MG63 (cell line): ENCODE data around the gene PDGFB. TPM values are rescaled to one million over a fixed set of nuclear protein-coding genes. Genes with fewer than 3 reads are reported as not detected.

ENCODE experiments used
- DNase-seq: peaks from one replicate; pipeline ENCODE4 v3.0.0-alpha.2; 2020
- H3K27me3 ChIP-seq: fragments of 250-450 bp; sonication (Bioruptor Pico); 2 replicates; pipeline ENCODE4 v1.5.1; 2020; ENCODE audit warnings: mild to moderate bottlenecking, moderate library complexity
- H3K36me3 ChIP-seq: fragments of 250-450 bp; sonication (Bioruptor Pico); 2 replicates; pipeline ENCODE4 v1.5.1; 2020; ENCODE audit warnings: mild to moderate bottlenecking, moderate library complexity
- H3K4me3 ChIP-seq: fragments of 250-450 bp; sonication (Bioruptor Pico); 2 replicates; pipeline ENCODE4 v1.5.1; 2020; ENCODE audit warnings: mild to moderate bottlenecking, moderate library complexity
- H3K9me3 ChIP-seq: fragments of 250-450 bp; sonication (Bioruptor Pico); 2 replicates; pipeline ENCODE4 v1.5.1; 2020; ENCODE audit warnings: mild to moderate bottlenecking, moderate library complexity
- total RNA-seq: library from RNA; depleted of rRNA; stranded (reverse); fragments of >200 nt; shearing (Covaris generic); gene quantifications from 2 replicates; pipeline ENCODE4 v1.2.3, GENCODE V29; 2014; ENCODE audit warnings: low replicate concordance

The PDGFB gene
- total RNA-seq, 1 experiment from 2014 or later: 0.13 TPM

DNA sequence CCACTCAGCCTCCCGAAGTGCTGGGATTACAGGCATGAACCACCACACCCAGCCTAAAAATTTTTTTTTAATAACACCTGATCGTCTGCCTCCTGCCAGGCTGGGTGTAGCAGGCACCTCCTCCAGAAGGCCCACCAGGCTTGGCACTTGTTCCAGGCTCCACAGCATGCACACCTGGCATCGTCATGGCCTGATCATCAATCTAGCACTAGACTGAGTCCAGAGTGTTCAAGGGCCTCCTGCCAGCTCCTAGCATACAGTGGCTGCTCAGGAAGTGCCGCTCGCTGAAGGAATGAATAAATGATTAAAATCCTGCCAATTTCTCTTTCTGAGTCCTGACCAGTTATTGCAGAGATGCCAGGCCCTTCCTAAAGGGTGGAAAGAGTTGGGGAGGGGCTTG is 3.5 kb upstream of the PDGFB start:
- Histone ChIP-seq H3K27me3 (peaks cover 8% of the 10 kb centered on the region), H3K9me3 (no peaks in the 10 kb centered on the region), H3K36me3 (no peaks in the 10 kb centered on the region), H3K4me3 (no peak overlapping the region)
- peak; percentile 69 for DNase-seq

DNA sequence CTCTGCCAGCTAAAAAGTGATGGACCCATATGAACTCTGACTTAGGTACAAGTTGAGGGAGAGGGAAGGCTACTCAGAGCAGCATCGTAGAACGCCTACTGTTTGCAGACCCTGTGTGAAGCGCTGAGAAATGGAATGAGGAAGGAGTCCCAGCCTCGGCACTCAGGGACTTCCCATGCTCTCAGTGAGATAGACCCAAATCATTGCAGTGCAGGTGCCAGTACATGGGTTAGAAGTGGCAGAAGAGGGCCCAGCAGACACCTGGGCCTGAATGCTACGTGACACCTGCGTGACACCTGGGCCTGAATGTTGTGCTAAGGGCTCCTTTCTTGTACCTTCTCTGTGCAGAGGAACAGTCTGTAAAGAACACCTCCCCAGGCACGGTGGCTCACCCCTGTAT is 2.6 kb upstream of the PDGFB start:
- Histone ChIP-seq H3K27me3 (peaks cover 14% of the 10 kb centered on the region), H3K4me3 (no peak overlapping the region), H3K9me3 (no peaks in the 10 kb centered on the region), H3K36me3 (no peaks in the 10 kb centered on the region)
- no peak for DNase-seq

DNA sequence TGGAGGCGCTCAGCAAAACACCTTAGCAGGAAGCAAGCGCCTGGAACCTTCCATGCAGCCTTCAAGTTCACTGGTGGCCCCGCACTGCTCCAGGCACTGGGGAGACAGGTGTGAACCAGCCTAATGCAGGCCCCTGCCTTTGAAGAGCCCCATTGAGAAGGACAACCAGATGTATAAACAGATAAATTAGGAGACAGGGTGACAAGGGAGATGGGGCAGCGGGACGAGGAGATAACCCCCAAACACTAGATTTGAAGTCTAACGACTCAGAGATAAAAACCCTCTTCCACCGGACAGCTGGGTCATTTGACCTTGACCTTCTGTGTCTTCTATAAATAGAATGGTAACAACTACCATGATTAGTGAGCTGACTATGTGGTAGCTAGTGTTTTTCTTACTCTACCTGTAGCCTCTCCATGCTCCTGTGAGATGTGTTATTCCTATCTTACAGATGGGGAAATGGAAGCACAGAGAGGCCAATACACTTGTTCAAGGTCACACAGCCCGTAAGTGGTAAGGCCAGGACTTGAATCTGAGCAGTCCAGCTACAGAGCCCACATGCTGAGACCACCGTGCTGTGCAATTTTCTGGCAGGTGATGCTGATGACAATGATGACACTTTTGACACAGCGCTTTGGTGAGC is 2.0 kb upstream of the PDGFB start:
- no peaks in the 10 kb centered on the region for H3K36me3 ChIP-seq
- DNase-seq: no peak
- no peak overlapping the region for H3K4me3 ChIP-seq
- no peaks in the 10 kb centered on the region for H3K9me3 ChIP-seq
- H3K27me3 ChIP-seq: peaks cover 14% of the 10 kb centered on the region

DNA sequence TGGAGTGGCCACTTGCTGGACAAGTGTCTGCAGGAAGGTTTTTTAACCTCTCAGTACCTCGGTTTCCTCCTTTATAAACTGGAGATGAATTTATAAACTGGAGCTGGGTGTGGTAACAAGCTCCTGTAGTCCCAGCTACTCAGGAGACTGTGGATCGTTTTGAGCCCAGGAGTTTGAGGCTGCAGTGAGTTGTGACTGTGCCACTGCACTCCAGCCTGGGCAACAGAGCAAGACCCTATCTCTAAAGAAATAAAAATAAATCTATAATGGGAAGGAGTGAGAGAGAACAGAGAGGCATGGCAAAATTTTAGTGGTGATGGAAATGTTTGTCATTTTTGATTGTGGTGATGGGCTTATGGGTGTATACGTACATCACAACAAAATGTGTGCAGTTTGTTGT is 1.4 kb upstream of the PDGFB start:
- no peak for DNase-seq
- Histone ChIP-seq H3K4me3 (no peak overlapping the region), H3K27me3 (peaks cover 14% of the 10 kb centered on the region), H3K36me3 (no peaks in the 10 kb centered on the region), H3K9me3 (no peaks in the 10 kb centered on the region)

DNA sequence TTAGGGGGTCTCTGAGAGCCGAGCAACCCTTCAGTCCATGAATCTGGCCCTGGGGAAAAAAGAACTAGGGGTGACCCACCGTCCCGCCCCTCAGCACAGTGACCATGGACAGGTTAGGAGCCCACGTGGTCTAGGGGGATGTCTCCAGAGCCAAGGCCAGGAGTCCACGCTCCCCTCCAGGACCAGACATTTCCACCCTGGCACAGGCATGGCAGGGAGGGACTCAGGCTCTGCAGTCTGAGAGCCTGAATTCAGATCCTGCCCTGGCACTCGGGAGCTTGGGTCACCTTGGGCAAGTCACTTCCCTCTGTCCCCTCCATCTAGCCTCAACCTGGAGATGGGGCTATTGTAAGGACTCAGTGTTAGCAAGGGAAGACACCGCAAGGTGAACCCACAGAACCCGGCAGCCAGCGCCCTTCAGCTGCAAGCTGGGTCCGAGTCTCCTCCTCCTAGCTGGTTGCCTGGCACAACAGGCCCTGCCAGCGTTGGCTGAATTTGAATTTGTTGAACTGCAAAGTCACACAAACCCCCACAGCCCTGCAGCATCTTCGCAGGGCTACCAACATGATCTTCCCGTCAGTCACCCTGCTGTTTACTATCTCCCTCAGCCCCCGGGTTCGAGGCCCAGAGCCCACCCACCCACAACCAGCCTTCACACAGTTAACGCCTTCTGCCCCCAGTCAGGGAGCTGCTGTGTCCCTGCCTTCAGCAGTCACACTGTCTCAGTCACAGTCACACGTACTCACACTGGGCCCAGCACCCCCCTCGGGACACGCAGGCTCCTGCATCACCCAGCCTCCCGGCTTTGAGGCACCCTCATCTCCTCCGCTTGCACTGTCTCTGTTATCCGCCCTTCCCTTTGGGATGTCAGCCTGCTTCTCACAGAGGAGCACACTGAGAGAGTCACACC is 603 bp upstream of the PDGFB start:
- Histone ChIP-seq H3K4me3 (no peak overlapping the region), H3K9me3 (no peaks in the 10 kb centered on the region), H3K27me3 (peaks cover 14% of the 10 kb centered on the region), H3K36me3 (no peaks in the 10 kb centered on the region)
- DNase-seq: no peak

DNA sequence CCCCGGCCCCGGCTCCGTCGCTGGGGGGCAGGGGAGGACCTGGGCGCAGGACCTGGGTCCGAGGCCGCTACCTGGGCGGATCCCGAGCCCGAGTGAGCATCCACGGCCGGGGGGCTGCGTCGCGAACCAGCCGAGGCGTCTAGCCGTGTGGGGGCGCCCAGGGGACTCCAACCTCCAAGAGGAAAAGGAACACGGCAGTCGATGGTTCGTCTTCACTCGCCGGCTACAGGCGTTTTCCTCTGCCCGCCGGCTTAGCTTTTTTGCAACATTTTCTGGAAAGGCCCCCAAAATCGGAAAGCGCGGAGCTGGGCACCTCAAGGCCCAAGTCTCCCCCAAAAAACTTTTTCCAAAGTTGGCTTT is 666 bp downstream of the PDGFB start:
- DNase-seq: no peak
- no peaks in the 10 kb centered on the region for H3K9me3 ChIP-seq
- H3K27me3 ChIP-seq: peaks cover 14% of the 10 kb centered on the region
- peak overlapping the region; percentile 24 for H3K4me3 ChIP-seq
- H3K36me3 ChIP-seq: no peaks in the 10 kb centered on the region

DNA sequence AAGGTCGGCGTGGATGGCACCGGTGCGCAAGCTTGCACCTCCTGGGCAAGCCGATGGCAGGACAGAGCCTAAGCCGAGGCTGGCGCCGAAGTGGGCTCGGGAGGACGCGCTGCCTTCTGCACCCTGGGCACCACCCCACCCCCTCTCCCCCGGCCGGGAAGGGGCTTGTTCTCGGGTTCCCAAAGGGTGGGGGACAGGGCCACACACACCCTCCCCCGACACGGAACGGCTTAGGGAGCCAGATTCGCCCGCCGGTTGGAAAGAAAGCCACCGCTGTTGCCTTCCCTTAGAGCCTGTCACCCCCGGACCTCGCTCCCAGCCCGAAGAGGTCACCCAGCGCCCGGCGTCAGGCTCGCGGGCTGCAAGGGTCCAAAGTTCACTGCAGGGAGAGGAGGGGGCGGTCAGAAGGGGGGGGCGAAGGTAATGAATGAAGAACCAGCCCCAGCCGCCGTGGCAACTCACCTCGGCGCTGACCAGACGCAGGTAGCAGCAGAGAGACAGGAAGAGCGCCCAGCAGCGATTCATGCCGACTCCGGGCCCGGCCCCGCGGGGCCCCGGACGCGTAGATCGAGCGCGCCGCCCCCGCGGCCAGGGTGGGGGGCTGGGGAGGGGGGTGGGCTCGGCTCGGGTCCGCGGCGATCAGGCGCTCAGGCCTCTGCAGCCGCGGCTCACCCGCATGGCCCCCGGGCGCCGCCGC is 1.2 kb downstream of the PDGFB start:
- H3K4me3 ChIP-seq: peak overlapping the region; percentile 16
- DNase-seq: no peak
- H3K27me3 ChIP-seq: peaks cover 14% of the 10 kb centered on the region
- no peaks in the 10 kb centered on the region for H3K9me3 ChIP-seq
- H3K36me3 ChIP-seq: no peaks in the 10 kb centered on the region

DNA sequence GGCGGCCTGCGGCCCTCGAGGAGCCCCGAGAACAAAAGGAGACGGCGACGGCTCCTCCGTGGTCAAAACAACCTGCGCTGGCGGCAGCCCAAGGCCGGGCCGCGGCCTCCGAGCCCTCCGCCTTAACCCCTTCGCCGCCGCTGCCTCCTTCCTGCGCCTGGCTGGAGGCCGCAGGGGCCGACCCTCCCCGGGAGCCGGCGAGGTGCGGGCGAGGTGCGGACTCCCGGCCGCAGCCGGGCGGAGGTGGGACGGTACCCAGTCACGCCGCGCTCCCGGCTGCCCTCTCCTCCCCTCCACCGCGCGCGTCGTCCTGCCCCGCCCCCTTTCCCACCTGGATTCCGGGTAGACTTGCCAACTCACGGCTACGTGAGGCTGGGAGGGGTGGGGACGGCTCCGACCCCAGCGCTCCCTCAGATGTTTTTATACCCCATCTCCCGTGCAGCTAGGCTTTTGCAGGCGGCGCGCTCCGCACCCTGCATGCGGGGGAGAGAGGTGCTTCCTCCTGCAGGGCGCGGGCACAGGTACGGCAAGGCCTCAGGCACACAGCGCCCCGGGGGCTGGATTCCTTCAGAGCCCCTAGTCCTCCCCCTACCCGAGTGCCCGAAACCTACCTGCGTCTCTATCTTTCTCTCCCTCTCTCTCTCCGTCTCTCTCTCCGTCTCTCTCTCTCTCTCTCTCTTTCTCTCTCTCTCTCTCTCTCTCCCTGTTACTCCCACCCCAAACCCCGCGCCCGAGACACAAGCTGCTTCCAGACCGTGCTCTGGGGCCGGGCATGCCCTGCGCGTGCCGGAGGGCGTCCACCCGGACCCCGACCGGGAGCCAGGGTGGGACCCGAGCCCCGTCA is 2.0 kb downstream of the PDGFB start:
- DNase-seq: no peak
- no peaks in the 10 kb centered on the region for H3K9me3 ChIP-seq
- peak overlapping the region; percentile 16; the same call in 1 of the 2 replicates for H3K4me3 ChIP-seq
- no peaks in the 10 kb centered on the region for H3K36me3 ChIP-seq
- H3K27me3 ChIP-seq: peaks cover 14% of the 10 kb centered on the region

DNA sequence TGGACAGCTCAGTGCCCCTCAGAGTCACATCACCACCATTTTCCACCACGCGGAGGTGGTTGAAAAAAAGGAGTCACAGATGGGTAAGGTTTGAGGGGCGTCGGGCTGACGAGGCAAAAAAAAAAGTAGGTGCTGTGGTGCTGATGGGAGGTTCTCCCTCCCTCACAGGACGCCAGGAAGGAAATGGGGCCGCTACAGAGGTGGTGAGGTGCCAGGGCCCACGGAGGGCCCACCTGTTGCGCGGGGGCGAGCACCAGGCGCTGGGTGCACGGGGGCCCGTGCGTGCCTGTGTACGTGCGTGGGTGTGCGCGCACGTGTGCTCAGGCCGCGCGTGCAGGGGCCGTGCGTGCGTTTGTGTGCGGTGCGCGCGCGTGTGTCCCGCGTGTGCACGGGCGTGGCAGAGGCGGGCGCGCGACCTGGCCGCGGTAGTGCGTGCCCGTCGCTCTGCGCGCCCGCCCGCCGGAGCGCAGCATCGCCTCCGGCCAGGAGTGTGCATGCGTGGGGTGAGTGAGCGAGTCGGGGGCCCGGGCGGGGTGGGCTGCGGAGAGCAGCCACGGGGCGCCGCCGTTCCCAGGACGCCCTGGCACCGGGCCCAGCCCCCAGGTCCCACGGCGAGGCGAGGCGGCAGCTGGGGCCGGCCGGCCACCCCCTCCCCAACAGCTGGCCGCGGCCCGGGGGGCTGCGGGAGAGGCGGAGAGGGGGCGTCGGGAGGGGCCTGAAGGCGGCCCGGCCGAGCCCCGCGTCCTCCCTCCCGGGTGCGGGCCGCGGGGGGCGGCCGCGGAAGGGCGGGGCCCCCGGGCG is 2.8 kb downstream of the PDGFB start:
- Histone ChIP-seq H3K36me3 (no peaks in the 10 kb centered on the region), H3K4me3 (no peak overlapping the region), H3K27me3 (peaks cover 14% of the 10 kb centered on the region), H3K9me3 (no peaks in the 10 kb centered on the region)
- DNase-seq: no peak

DNA sequence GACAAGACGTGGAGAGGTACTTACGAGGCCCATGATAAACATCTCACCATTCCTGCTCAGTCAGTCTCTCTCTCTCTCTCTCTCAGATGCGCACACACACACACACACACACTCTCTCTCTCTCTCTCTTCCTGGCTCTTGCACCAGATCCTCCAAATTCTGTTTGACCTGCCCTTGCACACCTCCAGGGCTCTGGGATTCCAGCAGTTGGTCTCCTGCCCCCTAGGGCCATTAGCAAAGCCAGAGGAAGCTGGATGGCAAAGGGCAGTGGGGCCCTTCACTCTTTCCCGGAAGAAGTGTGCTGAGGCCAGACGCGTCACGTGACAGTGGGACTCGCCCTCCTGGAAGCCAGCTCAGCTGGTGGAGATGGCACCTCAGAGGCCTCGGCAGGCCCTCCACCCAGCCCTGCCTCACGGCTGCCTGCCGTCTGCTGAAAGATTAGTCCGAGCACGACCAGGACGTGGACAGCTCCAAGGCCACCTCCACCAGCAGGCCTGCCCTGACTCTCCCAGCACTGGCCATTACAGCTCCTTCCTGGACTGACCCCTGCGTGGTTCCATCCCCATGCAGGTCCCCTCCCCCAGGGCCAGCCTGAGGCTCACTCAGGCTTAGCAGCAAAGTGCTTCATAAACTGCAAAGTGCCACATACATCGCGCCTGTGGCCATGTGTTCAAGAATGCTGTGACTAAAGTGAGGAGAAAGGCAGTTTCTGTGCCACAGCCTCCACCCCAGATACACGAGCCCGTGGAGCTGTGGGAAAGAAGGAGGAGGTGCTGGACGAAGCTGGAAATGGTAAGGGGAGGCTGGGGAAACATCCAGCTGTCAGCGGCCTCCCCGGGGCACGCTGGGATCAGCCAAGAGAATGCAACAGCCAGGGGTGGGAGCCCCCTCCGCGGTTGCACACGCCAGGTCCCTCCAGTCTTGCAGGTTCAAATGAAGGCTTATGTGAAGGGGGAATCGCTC is 3.7 kb downstream of the PDGFB start:
- no peak for DNase-seq
- Histone ChIP-seq H3K27me3 (peaks cover 14% of the 10 kb centered on the region), H3K4me3 (no peak overlapping the region), H3K36me3 (no peaks in the 10 kb centered on the region), H3K9me3 (no peaks in the 10 kb centered on the region)

DNA sequence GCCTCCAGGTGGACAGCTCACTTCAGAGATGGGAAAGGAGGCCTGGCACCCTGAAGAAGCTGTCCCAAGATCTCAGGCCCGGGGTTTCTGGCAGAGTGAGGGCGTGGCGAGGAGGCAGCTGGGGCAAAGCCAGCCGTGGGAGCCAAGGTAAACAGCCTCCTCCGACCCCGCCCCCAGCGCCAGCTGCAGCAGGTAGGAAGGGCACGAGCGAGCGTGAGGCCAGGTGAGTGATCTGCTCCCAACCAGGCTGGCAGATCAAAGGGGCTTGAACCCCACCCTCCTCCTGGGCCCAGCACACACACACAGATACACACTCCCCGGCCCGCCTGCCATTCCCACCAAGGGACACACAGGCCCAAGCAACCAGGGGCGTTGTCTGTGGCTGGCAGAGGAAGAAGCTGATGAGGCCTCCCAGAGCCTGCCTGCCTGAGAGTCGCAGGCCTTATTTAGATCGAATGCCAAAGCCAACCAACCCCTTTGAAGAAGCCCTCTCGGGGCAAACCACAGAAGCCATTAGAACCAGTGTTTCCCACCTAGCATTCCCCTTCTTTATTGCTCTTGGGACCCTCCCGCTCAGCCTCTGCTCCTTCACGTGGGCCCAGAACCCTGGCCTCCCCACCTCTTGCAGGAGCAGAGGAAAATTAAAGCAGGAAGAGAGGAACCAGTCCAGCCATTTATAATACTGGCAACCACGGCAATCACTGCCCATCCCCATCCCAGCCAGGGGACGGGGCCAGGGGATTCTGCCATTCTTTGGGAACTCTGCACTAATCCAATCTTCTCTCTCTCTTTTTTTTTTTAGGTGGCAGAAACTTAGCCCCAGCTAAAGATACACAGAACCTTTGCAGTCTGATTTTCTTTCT is 5.0 kb downstream of the PDGFB start:
- Histone ChIP-seq H3K4me3 (no peak overlapping the region), H3K27me3 (peaks cover 14% of the 10 kb centered on the region), H3K36me3 (no peaks in the 10 kb centered on the region), H3K9me3 (no peaks in the 10 kb centered on the region)
- no peak for DNase-seq

DNA sequence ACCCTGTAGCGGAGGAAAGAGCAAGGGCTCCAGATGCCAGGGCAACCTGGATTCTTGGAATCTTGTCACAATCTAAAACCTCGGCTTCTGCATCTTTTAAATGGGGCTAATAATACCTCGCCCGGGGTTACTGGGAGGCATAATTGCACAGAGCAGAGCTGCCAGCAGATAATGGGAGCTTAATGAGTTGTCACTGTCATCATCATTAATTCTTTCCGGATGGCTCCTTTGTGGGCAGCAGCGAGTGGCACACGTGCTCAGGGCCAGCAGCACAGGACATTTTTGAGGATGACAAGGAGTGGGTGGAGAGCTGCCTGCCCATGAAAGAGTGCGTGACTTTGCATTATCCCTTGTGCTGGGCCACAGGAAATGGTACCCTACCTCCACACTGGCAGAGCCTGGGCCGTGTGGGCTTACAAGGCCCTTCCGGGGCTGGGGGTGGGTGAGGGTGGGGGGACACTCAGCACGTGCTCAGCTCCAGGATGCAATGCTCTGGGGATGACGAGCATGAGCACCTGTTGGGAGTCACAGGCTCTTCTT is 5.7 kb downstream of the PDGFB start:
- no peak for DNase-seq
- Histone ChIP-seq H3K27me3 (peaks cover 11% of the 10 kb centered on the region), H3K36me3 (no peaks in the 10 kb centered on the region), H3K4me3 (no peak overlapping the region), H3K9me3 (no peaks in the 10 kb centered on the region)

DNA sequence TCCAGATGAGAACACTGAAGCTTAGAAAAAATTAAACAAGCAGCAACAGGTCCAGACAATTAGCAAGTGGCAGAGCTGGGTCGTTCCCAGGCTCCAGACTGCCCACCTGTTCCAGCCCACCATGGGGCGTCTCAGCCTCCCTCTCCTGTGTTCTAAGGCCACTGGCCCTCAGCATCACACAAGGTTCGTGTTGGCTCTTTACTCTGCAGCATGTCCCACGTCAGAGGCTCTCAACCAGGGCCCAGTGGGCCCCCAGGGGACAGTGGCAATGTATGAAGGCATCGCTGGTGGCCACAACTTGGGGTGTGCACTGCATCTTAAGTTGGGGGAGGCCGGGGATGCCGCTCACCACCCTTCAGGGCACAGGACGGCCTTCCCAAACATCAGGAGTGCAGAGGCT is 6.2 kb downstream of the PDGFB start:
- Histone ChIP-seq H3K27me3 (peaks cover 9% of the 10 kb centered on the region), H3K4me3 (no peak overlapping the region), H3K36me3 (no peaks in the 10 kb centered on the region), H3K9me3 (no peaks in the 10 kb centered on the region)
- no peak for DNase-seq

DNA sequence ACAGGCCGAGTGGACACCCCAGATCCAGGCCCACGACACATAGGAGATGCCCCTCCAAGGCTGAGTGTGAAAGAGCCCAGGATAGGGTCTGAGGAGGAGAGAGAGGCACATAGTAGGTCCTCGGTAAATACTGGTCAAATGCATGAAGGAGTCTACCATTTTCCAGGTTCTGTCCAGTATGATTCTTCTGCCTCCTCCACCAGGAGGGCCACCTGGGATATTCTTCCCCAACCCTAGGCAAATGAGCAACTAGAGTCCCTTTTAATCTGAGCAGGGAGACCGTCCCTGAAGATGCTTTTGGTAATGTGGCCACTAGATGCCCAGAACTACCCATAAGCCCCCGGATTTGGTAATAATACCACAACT is 6.7 kb downstream of the PDGFB start:
- H3K36me3 ChIP-seq: no peaks in the 10 kb centered on the region
- H3K27me3 ChIP-seq: peaks cover 4% of the 10 kb centered on the region
- DNase-seq: no peak
- H3K4me3 ChIP-seq: no peak overlapping the region
- no peaks in the 10 kb centered on the region for H3K9me3 ChIP-seq
